Loucy (cell line): Measurements from ENCODE around the gene AP1S1.

ENCODE experiments used
- H2AFZ ChIP-seq: fragments of 200-600 bp; sonication (generic); 2 replicates; pipeline ENCODE4 v1.6.0; 2016; ENCODE audit warnings: antibody characterized with exemption, mild to moderate bottlenecking, low read length, moderate library complexity
- H3F3A ChIP-seq: fragments of 200-600 bp; 2 replicates; pipeline ENCODE4 v1.6.0; 2016; ENCODE audit warnings: antibody characterized with exemption, low read depth, mild to moderate bottlenecking
- H3K27me3 ChIP-seq: fragments of 200-600 bp; sonication (generic); 2 replicates; pipeline ENCODE4 v1.6.1; 2014; ENCODE audit warnings: low read length, mild to moderate bottlenecking; ENCODE audit not compliant: insufficient read depth, poor library complexity, severe bottlenecking
- H3K36me3 ChIP-seq: fragments of 200-600 bp; sonication (generic); 2 replicates; pipeline ENCODE4 v1.6.1; 2016; ENCODE audit warnings: low read length; ENCODE audit not compliant: insufficient read depth
- H3K4me1 ChIP-seq: fragments of 200-600 bp; sonication (generic); 2 replicates; pipeline ENCODE4 v1.5.1; 2014; ENCODE audit warnings: low read length, mild to moderate bottlenecking; ENCODE audit not compliant: insufficient read depth, poor library complexity, severe bottlenecking
- H3K4me2 ChIP-seq: fragments of 200-600 bp; sonication (generic); 2 replicates; pipeline ENCODE4 v1.6.0; 2014; ENCODE audit warnings: antibody characterized with exemption, low read length, low read depth, mild to moderate bottlenecking; ENCODE audit not compliant: poor library complexity, severe bottlenecking
- H3K4me3 ChIP-seq: fragments of 200-600 bp; sonication (generic); 2 replicates; pipeline ENCODE4 v1.5.1; 2014; ENCODE audit warnings: low read length, mild to moderate bottlenecking, mixed read lengths; ENCODE audit not compliant: poor library complexity, severe bottlenecking
- H3K79me2 ChIP-seq: fragments of 200-600 bp; sonication (generic); 2 replicates; pipeline ENCODE4 v1.6.1; 2014; ENCODE audit warnings: low read length; ENCODE audit not compliant: insufficient read depth
- H3K9ac ChIP-seq: fragments of 200-600 bp; sonication (generic); 2 replicates; pipeline ENCODE4 v1.6.0; 2014; ENCODE audit warnings: mild to moderate bottlenecking, low read depth, low read length, moderate library complexity; ENCODE audit not compliant: poor library complexity, severe bottlenecking
- H3K9me2 ChIP-seq: fragments of 200-600 bp; sonication (generic); replicated peaks from 2 replicates; pipeline ENCODE4 v1.6.1; 2016; ENCODE audit warnings: low read depth, low read length, mixed read lengths
- H3K9me3 ChIP-seq: fragments of 200-600 bp; sonication (generic); 2 replicates; pipeline ENCODE4 v1.6.1; 2014; ENCODE audit warnings: mild to moderate bottlenecking, antibody characterized with exemption, low read length, low read depth; ENCODE audit not compliant: insufficient read depth
- H4K20me1 ChIP-seq: fragments of 200-600 bp; sonication (generic); 2 replicates; pipeline ENCODE4 v1.6.0; 2014; ENCODE audit warnings: antibody characterized with exemption, low read length, mild to moderate bottlenecking; ENCODE audit not compliant: insufficient read depth, poor library complexity, severe bottlenecking
- CTCF ChIP-seq: fragments of 200-600 bp; sonication (generic); conservative IDR thresholded peaks from 2 replicates; pipeline ENCODE4 v1.5.1; 2014; ENCODE audit warnings: mild to moderate bottlenecking, antibody characterized with exemption, low read length
- EZH2phosphoT487 ChIP-seq: fragments of 200-600 bp; IDR thresholded peaks from 2 replicates; pipeline ENCODE4 v1.6.1; 2018; ENCODE audit warnings: antibody characterized with exemption, mild to moderate bottlenecking, moderate library complexity, borderline replicate concordance

Gene AP1S1

GRCh38 chr7:101156277-101156676 lies 2.0 kb downstream of the AP1S1 start:
- Histone ChIP-seq H3K4me1 (peaks cover 7% of the 10 kb centered on the region), H3F3A (no peaks in the 10 kb centered on the region), H4K20me1 (peaks cover 6% of the 10 kb centered on the region), H3K4me3 (no peak overlapping the region), H3K9ac (peak overlapping the region; percentile 96), H3K36me3 (no peaks in the 10 kb centered on the region), H3K4me2 (no peak overlapping the region), H3K9me2 (no peaks in the 10 kb centered on the region), H3K79me2 (peaks cover 15% of the 10 kb centered on the region), H3K9me3 (no peaks in the 10 kb centered on the region), H2AFZ (no peak overlapping the region), H3K27me3 (no peaks in the 10 kb centered on the region)
- peak; percentile 38 for TF ChIP-seq CTCF
- TF ChIP-seq EZH2phosphoT487 = no peak

GRCh38 chr7:101156866-101157589 lies 2.8 kb downstream of the AP1S1 start:
- peaks cover 8% of the 10 kb centered on the region for H3K4me1 ChIP-seq
- peaks cover 6% of the 10 kb centered on the region for H4K20me1 ChIP-seq
- H3K36me3 ChIP-seq = no peaks in the 10 kb centered on the region
- H2AFZ ChIP-seq = no peak overlapping the region
- no peaks in the 10 kb centered on the region for H3K27me3 ChIP-seq
- H3K4me3 ChIP-seq = no peak overlapping the region
- 0 out of 2 replicates have a peak, but pooled peaks cover 3% of the 10 kb centered on the region for H3F3A ChIP-seq
- H3K9me2 ChIP-seq = no peaks in the 10 kb centered on the region
- no peaks in the 10 kb centered on the region for H3K9me3 ChIP-seq
- H3K79me2 ChIP-seq = peaks cover 15% of the 10 kb centered on the region
- no peak overlapping the region for H3K4me2 ChIP-seq
- no peak overlapping the region for H3K9ac ChIP-seq
- TF ChIP-seq EZH2phosphoT487 (no peak), CTCF (no peak)

- peaks cover 16% of the 10 kb centered on the region for H4K20me1 ChIP-seq
- no peak overlapping the region for H3K4me2 ChIP-seq
Measured at GRCh38 chr7:101159696-101160674, 5.7 kb downstream of the AP1S1 start.

More at GRCh38 chr7:101159696-101160674, 5.7 kb downstream of the AP1S1 start:
- no peak overlapping the region for H2AFZ ChIP-seq
- peaks cover 11% of the 10 kb centered on the region for H3K4me1 ChIP-seq
- no peaks in the 10 kb centered on the region for H3K27me3 ChIP-seq
- H3K79me2 ChIP-seq = peaks cover 16% of the 10 kb centered on the region
- no peaks in the 10 kb centered on the region for H3K36me3 ChIP-seq
- H3K9me2 ChIP-seq = no peaks in the 10 kb centered on the region
- no peak for TF ChIP-seq EZH2phosphoT487
- TF ChIP-seq CTCF = no peak
- 0 out of 2 replicates have a peak, but pooled peaks cover 3% of the 10 kb centered on the region for H3F3A ChIP-seq
- H3K9me3 ChIP-seq = no peaks in the 10 kb centered on the region
- no peak overlapping the region for H3K9ac ChIP-seq
- no peak overlapping the region for H3K4me3 ChIP-seq
